Calu3 (cell line): Measurements from ENCODE around the gene GPR107. TPM values are rescaled to one million over a fixed set of nuclear protein-coding genes. Genes with fewer than 3 reads are reported as not detected.

Experiments used
- BruUV-seq: library from RNA; stranded (reverse); fragments of 400-500 nt; replicated peaks from 2 replicates; lab custom pipeline; 2021; lab: Mats Ljungman, UMichigan
- CTCF ChIA-PET: fragments of 300-600 bp; sonication (Branson Sonifier 250); formaldehyde crosslinking; loops from one replicate; lab custom pipeline; 2022; ENCODE audit warnings: antibody characterized with exemption; lab: Charles Lee
- DNase-seq: peaks from one replicate; pipeline ENCODE4 v3.0.0; 2022
- H3K27ac Mint-ChIP-seq: one replicate; pipeline ENCODE4 v1.8.0; 2022; ENCODE audit warnings: mixed read lengths; ENCODE audit not compliant: unreplicated experiment
- H3K27me3 Mint-ChIP-seq: one replicate; pipeline ENCODE4 v1.8.0; 2022; ENCODE audit warnings: mixed read lengths; ENCODE audit not compliant: unreplicated experiment
- H3K36me3 Mint-ChIP-seq: one replicate; pipeline ENCODE4 v1.8.0; 2022; ENCODE audit warnings: mild to moderate bottlenecking, moderate library complexity, mixed read lengths; ENCODE audit not compliant: insufficient read depth, unreplicated experiment
- H3K4me1 Mint-ChIP-seq: one replicate; pipeline ENCODE4 v1.8.0; 2022; ENCODE audit warnings: mild to moderate bottlenecking, low read depth, mixed read lengths; ENCODE audit not compliant: unreplicated experiment
- H3K4me3 Mint-ChIP-seq: one replicate; pipeline ENCODE4 v1.8.0; 2022; ENCODE audit warnings: mild to moderate bottlenecking, low read depth, moderate library complexity, mixed read lengths; ENCODE audit not compliant: unreplicated experiment
- H3K9me3 Mint-ChIP-seq: one replicate; pipeline ENCODE4 v1.8.0; 2022; ENCODE audit warnings: low read depth, mixed read lengths; ENCODE audit not compliant: unreplicated experiment
- CTCF ChIP-seq: fragments of 200-600 bp; IDR thresholded peaks from one replicate; pipeline ENCODE4 v1.8.0; 2022; ENCODE audit warnings: antibody characterized with exemption; ENCODE audit not compliant: unreplicated experiment
- intact Hi-C: fragments of 100-400 bp; cut with micrococcal nuclease; formaldehyde crosslinking; loops from one replicate; pipeline ENCODE4 v1.10.0; 2022; ENCODE audit not compliant: unreplicated experiment
- total RNA-seq: library from RNA; stranded (reverse); gene quantifications from 2 replicates; pipeline ENCODE4 v1.2.3, GENCODE V29; 2022

GPR107 gene
- total RNA-seq, 1 experiment from 2014 or later: 43.4 TPM

GRCh38 chr9:130147198-130147597, 93.5 kb downstream of the GPR107 start:
- Mint-ChIP-seq H3K4me1 (no peaks in the 10 kb centered on the region), H3K27ac (no peak overlapping the region), H3K9me3 (no peaks in the 10 kb centered on the region), H3K4me3 (no peak overlapping the region), H3K27me3 (peaks cover 32% of the 10 kb centered on the region), H3K36me3 (no peaks in the 10 kb centered on the region)
- DNase-seq: no peak
- CTCF ChIA-PET: no interaction called here
- intact Hi-C loops: no loop called here
- BruUV-seq: no TSS peak
- no peak for TF ChIP-seq CTCF

DNA sequence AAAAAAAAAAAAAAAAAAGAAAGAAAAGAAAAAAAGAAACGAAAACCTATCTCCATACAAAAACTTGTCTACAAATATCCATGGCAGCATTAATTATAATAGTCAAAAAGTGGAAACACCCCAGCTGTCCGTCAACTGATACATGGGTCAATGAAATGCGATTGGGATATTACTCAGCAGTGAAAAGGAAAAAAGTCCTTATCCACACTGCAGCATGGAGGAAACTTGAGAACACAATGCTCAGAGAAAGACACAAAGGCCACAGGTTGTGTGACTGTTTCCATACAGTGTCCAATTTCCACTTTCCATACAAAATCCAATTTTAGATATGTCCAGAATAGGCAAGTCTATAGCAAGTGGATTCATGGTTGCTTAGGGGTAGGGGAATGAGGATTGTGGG, 94.2 kb downstream of the GPR107 start:
- H3K4me1 Mint-ChIP-seq: no peaks in the 10 kb centered on the region
- CTCF ChIA-PET: no interaction called here
- BruUV-seq: no TSS peak
- H3K9me3 Mint-ChIP-seq: no peaks in the 10 kb centered on the region
- H3K36me3 Mint-ChIP-seq: no peaks in the 10 kb centered on the region
- intact Hi-C loops: no loop called here
- no peak for TF ChIP-seq CTCF
- H3K27ac Mint-ChIP-seq: no peak overlapping the region
- no peak for DNase-seq
- no peak overlapping the region for H3K4me3 Mint-ChIP-seq
- H3K27me3 Mint-ChIP-seq: peaks cover 32% of the 10 kb centered on the region

- Mint-ChIP-seq H3K27me3 (peaks cover 21% of the 10 kb centered on the region), H3K4me3 (no peak overlapping the region), H3K27ac (no peak overlapping the region), H3K9me3 (no peaks in the 10 kb centered on the region), H3K4me1 (no peaks in the 10 kb centered on the region), H3K36me3 (no peaks in the 10 kb centered on the region)
- BruUV-seq: no TSS peak
- no peak for DNase-seq
- CTCF ChIA-PET: no interaction called here
- no peak for TF ChIP-seq CTCF
- intact Hi-C loops: no loop called here
Measured at GRCh38 chr9:130149031-130149430, 95.3 kb downstream of the GPR107 start.

GRCh38 chr9:130149654-130150286, 96.1 kb downstream of the GPR107 start:
- Mint-ChIP-seq H3K4me1 (no peaks in the 10 kb centered on the region), H3K9me3 (no peaks in the 10 kb centered on the region), H3K36me3 (no peaks in the 10 kb centered on the region), H3K4me3 (no peak overlapping the region), H3K27ac (no peak overlapping the region), H3K27me3 (peaks cover 14% of the 10 kb centered on the region)
- CTCF ChIA-PET: no interaction called here
- intact Hi-C loops: no loop called here
- no peak for DNase-seq
- no peak for TF ChIP-seq CTCF
- BruUV-seq: no TSS peak
